HEK293 (cell line): ENCODE results near the gene GRIK4.

Experiments used
- CTCF ChIA-PET: fragments of 350-600 bp; formaldehyde crosslinking; extraction: SDS; loops from one replicate; lab custom pipeline; 2021; ENCODE audit warnings: antibody characterized with exemption; lab: Yijun Ruan, JAX
- POLR2A ChIA-PET: fragments of 300-600 bp; formaldehyde crosslinking; extraction: SDS; loops from one replicate; lab custom pipeline; 2020; ENCODE audit warnings: antibody characterized with exemption, inconsistent platforms; lab: Yijun Ruan, JAX
- H3K27ac ChIP-seq: fragments of 200-500 bp; sonication (Bioruptor generic); 2 replicates; pipeline ENCODE4 v1.5.1; 2014; ENCODE audit warnings: low read depth, low read length, control low read depth, inconsistent platforms; ENCODE audit errors: extremely low read depth
- H3K36me3 ChIP-seq, 2 experiments: fragments of 200-500 bp in 1 of 2; sonication (Bioruptor generic) in 1 of 2; 1 replicate in 1 of 2; 2 replicates in 1 of 2; pipeline ENCODE4 v1.5.1; 2014 to 2017; ENCODE audit warnings: inconsistent platforms in 2 of 2, low read length in 2 of 2; ENCODE audit not compliant: control insufficient read depth in 2 of 2, insufficient read depth in 1 of 2
- H3K4me1 ChIP-seq: fragments of 200-500 bp; sonication (Bioruptor generic); 2 replicates; pipeline ENCODE4 v1.5.1; 2014; ENCODE audit warnings: mild to moderate bottlenecking, low read length, inconsistent platforms; ENCODE audit not compliant: control insufficient read depth, insufficient read depth
- H3K4me3 ChIP-seq: 2 replicates; pipeline ENCODE4 v1.5.1; 2011; ENCODE audit warnings: low read depth, mild to moderate bottlenecking, control low read depth, low read length, moderate library complexity
- H3K9me3 ChIP-seq: fragments of 200-500 bp; sonication (Bioruptor generic); 2 replicates; pipeline ENCODE4 v1.5.1; 2014; ENCODE audit warnings: low read depth, low read length, inconsistent platforms; ENCODE audit not compliant: control insufficient read depth, insufficient read depth
- EGR2 ChIP-seq: fragments of 450-650 bp; formaldehyde crosslinking; IDR thresholded peaks from 2 replicates; pipeline ENCODE4 v1.5.1; 2016; ENCODE audit warnings: low read depth, missing biosample characterization, missing genetic modification characterization
- FEZF1 ChIP-seq: fragments of 450-650 bp; formaldehyde crosslinking; IDR thresholded peaks from 2 replicates; pipeline ENCODE4 v1.5.1; 2016; ENCODE audit warnings: missing biosample characterization, missing genetic modification characterization
- GFI1B ChIP-seq: fragments of 450-650 bp; formaldehyde crosslinking; IDR thresholded peaks from 2 replicates; pipeline ENCODE4 v1.5.1; 2016; ENCODE audit warnings: missing biosample characterization, missing genetic modification characterization
- HOXA7 ChIP-seq: sonication (generic); formaldehyde crosslinking; IDR thresholded peaks from 2 replicates; pipeline ENCODE4 v1.8.1; 2022; ENCODE audit warnings: missing genetic modification reagents, borderline replicate concordance
- KLF9 ChIP-seq: fragments of 450-650 bp; formaldehyde crosslinking; IDR thresholded peaks from 2 replicates; pipeline ENCODE4 v1.5.1; 2016; ENCODE audit warnings: missing biosample characterization, missing genetic modification characterization, low read depth
- MZF1 ChIP-seq: fragments of 450-650 bp; formaldehyde crosslinking; IDR thresholded peaks from 2 replicates; pipeline ENCODE4 v1.5.1; 2017; ENCODE audit warnings: missing biosample characterization, missing genetic modification characterization, borderline replicate concordance
- SCRT2 ChIP-seq: fragments of 450-650 bp; formaldehyde crosslinking; IDR thresholded peaks from 2 replicates; pipeline ENCODE4 v1.5.1; 2016; ENCODE audit warnings: missing biosample characterization, missing genetic modification characterization
- ZNF112 ChIP-seq: fragments of 450-650 bp; formaldehyde crosslinking; IDR thresholded peaks from 2 replicates; pipeline ENCODE4 v1.5.0; 2017; ENCODE audit warnings: missing biosample characterization, missing genetic modification characterization
- ZNF114 ChIP-seq: fragments of 450-650 bp; formaldehyde crosslinking; IDR thresholded peaks from 2 replicates; pipeline ENCODE4 v1.5.0; 2017; ENCODE audit warnings: missing biosample characterization, missing genetic modification characterization
- ZNF223 ChIP-seq: fragments of 450-650 bp; formaldehyde crosslinking; IDR thresholded peaks from 2 replicates; pipeline ENCODE4 v1.5.1; 2016; ENCODE audit warnings: missing biosample characterization, missing genetic modification characterization
- ZNF292 ChIP-seq: fragments of 450-650 bp; formaldehyde crosslinking; IDR thresholded peaks from 2 replicates; pipeline ENCODE4 v1.5.1; 2016; ENCODE audit warnings: low read depth, missing biosample characterization, missing genetic modification characterization, borderline replicate concordance
- ZNF404 ChIP-seq: fragments of 450-650 bp; formaldehyde crosslinking; IDR thresholded peaks from 2 replicates; pipeline ENCODE4 v1.5.1; 2017; ENCODE audit warnings: missing biosample characterization, missing genetic modification characterization
- ZNF433 ChIP-seq: fragments of 450-650 bp; formaldehyde crosslinking; IDR thresholded peaks from 2 replicates; pipeline ENCODE4 v1.5.1; 2016; ENCODE audit warnings: missing biosample characterization, missing genetic modification characterization, low read depth
- ZNF48 ChIP-seq: fragments of 450-650 bp; formaldehyde crosslinking; IDR thresholded peaks from 2 replicates; pipeline ENCODE4 v1.5.1; 2016; ENCODE audit warnings: missing biosample characterization, missing genetic modification characterization
- ZNF521 ChIP-seq: fragments of 450-650 bp; formaldehyde crosslinking; IDR thresholded peaks from 2 replicates; pipeline ENCODE4 v1.5.1; 2017; ENCODE audit warnings: missing biosample characterization, mild to moderate bottlenecking, missing genetic modification characterization
- ZNF585B ChIP-seq: fragments of 450-650 bp; formaldehyde crosslinking; IDR thresholded peaks from 2 replicates; pipeline ENCODE4 v1.5.1; 2016; ENCODE audit warnings: missing biosample characterization, missing genetic modification characterization
- ZNF623 ChIP-seq: fragments of 450-650 bp; formaldehyde crosslinking; IDR thresholded peaks from 2 replicates; pipeline ENCODE4 v1.5.1; 2016; ENCODE audit warnings: missing biosample characterization, missing genetic modification characterization
- ZNF626 ChIP-seq: fragments of 450-650 bp; sonication (Bioruptor Pico); formaldehyde crosslinking; IDR thresholded peaks from 2 replicates; pipeline ENCODE4 v1.5.1; 2018; ENCODE audit warnings: missing biosample characterization, missing genetic modification characterization, inconsistent platforms
- ZNF664 ChIP-seq: fragments of 450-650 bp; formaldehyde crosslinking; IDR thresholded peaks from 2 replicates; pipeline ENCODE4 v1.5.1; 2016; ENCODE audit warnings: missing biosample characterization, missing genetic modification characterization
- ZNF747 ChIP-seq: fragments of 450-650 bp; formaldehyde crosslinking; IDR thresholded peaks from 2 replicates; pipeline ENCODE4 v1.5.1; 2016; ENCODE audit warnings: missing biosample characterization, missing genetic modification characterization
- ZNF792 ChIP-seq: fragments of 450-650 bp; formaldehyde crosslinking; IDR thresholded peaks from 2 replicates; pipeline ENCODE4 v1.5.1; 2016; ENCODE audit warnings: missing biosample characterization, missing genetic modification characterization
- ZNF843 ChIP-seq: fragments of 450-650 bp; formaldehyde crosslinking; IDR thresholded peaks from 2 replicates; pipeline ENCODE4 v1.5.1; 2016; ENCODE audit warnings: missing biosample characterization, missing genetic modification characterization
- ZSCAN30 ChIP-seq: fragments of 450-650 bp; IDR thresholded peaks from 2 replicates; pipeline ENCODE4 v1.5.1; 2018; ENCODE audit warnings: missing biosample characterization, mild to moderate bottlenecking, missing genetic modification characterization, moderate library complexity
- TF ChIP-seq, protein P1 (sequence below): fragments of 450-650 bp; formaldehyde crosslinking; IDR thresholded peaks from 2 replicates; pipeline ENCODE4 v1.5.1; 2016; ENCODE audit warnings: missing biosample characterization, missing genetic modification characterization
- TF ChIP-seq, protein P2 (sequence below): fragments of 450-650 bp; formaldehyde crosslinking; IDR thresholded peaks from 2 replicates; pipeline ENCODE4 v1.5.1; 2016; ENCODE audit warnings: missing biosample characterization, missing genetic modification characterization
- TF ChIP-seq, protein P3 (sequence below): fragments of 450-650 bp; formaldehyde crosslinking; IDR thresholded peaks from 2 replicates; pipeline ENCODE4 v1.5.1; 2016; ENCODE audit warnings: missing biosample characterization, missing genetic modification characterization
- TF ChIP-seq, protein P4 (sequence below): fragments of 450-650 bp; formaldehyde crosslinking; IDR thresholded peaks from 2 replicates; pipeline ENCODE4 v1.5.1; 2016; ENCODE audit warnings: missing biosample characterization, missing genetic modification characterization

The GRIK4 gene

DNA sequence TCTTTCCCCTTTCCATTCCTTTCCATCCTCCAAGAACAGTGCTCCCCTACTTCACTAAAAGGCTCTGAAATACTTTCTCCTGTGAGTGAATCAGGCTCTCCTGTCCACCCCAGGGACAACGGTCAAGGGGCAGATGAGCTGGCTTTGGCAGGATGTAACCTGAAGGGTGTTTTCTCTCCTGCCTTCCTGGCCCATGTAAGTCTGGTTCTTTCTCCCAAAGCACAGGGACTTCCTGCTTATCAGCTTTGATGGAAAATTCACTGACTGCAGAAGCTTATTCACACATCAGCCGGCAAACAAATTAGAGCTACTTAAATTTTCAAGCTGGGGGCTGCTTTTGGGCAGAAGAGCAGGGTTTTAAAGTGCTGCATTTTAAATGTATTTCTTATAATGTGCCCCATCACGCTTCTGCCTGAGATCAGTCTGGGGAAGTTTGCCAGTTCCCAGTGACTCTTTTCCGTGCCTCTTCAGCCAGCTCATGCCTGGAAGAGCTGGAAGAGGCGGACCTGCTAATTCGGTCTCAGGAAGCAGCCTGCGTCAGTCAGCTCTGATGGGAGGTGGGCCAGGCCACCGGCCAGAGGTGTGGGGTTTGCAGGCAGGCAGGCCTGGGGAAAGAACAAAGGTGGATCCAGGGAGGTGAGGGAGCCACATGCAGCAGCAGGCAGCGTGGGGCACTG, 372.0 kb downstream of the GRIK4 start (continued):
- no peak for TF ChIP-seq ZNF433
- TF ChIP-seq ZNF664 (tag by site-specific recombination), result no peak
- TF ChIP-seq ZNF404, result no peak
- no peak for TF ChIP-seq ZSCAN30 (tag by site-specific recombination)
- TF ChIP-seq ZNF747 (tag by site-specific recombination), result no peak
- TF ChIP-seq, all 188 proteins: peak for 0

DNA sequence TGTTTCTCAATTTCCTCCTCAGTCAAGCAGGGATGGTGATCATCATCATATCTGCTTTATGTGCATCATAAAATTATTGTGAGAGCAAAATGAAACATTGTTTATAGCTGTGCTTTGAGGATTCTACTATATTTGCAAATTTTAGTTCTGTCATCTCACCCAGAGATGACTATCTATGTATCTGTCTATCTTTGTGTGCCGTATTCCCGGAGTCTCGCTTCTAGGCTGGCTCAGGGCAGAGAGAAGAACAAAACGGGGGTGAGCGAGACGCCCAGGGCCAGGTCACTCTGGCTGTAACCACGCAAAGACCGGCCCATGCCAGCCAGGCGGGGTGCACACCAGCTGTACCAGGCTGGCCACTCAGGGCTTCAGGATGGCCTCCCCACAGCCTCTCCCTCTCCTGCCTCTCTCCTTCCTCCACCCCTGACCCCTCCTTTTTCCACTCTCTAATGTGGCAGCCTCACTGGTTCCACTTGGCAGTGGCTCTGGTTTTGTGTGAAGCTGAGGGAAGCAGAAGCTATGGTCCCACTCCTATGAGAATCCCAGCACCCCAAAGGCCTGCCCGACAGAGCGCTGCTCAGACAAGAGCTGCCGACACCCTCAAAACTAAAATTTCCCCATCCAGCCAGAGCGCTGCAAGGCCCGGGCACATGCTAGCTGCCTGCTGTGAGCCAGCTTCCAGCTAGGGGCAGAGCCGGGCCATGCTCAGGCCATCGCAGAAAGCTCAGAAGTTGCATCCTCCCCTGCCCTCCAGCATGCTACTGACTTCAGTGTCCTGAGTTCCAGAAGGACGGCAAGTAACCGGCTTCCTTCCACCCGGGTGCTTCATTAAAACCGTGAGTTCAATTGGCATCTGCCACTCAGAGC, 372.8 kb downstream of the GRIK4 start:
- no peaks in the 10 kb centered on the region for H3K9me3 ChIP-seq
- H3K4me3 ChIP-seq, result no peak overlapping the region
- TF ChIP-seq, protein P1, sequence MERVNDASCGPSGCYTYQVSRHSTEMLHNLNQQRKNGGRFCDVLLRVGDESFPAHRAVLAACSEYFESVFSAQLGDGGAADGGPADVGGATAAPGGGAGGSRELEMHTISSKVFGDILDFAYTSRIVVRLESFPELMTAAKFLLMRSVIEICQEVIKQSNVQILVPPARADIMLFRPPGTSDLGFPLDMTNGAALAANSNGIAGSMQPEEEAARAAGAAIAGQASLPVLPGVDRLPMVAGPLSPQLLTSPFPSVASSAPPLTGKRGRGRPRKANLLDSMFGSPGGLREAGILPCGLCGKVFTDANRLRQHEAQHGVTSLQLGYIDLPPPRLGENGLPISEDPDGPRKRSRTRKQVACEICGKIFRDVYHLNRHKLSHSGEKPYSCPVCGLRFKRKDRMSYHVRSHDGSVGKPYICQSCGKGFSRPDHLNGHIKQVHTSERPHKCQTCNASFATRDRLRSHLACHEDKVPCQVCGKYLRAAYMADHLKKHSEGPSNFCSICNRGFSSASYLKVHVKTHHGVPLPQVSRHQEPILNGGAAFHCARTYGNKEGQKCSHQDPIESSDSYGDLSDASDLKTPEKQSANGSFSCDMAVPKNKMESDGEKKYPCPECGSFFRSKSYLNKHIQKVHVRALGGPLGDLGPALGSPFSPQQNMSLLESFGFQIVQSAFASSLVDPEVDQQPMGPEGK (tag by site-specific recombination), result no peak
- no peak for TF ChIP-seq ZNF48 (tag by site-specific recombination)
- TF ChIP-seq FEZF1 (tag by site-specific recombination), result no peak
- TF ChIP-seq ZNF112 (tag by site-specific recombination), result no peak
- no peak for TF ChIP-seq EGR2
- H3K27ac ChIP-seq, result no peak overlapping the region
- ChIA-PET CTCF (interaction anchor here (0.6 to 1.7 kb wide), 4 partner anchors 32 to 1059 kb away, joined by 3 to 4 read pairs (median 3); no protein-coding TSS in a partner anchor), POLR2A (no interaction called here)
- no peaks in the 10 kb centered on the region for H3K4me1 ChIP-seq
- H3K36me3 ChIP-seq, result no peaks in the 10 kb centered on the region

DNA sequence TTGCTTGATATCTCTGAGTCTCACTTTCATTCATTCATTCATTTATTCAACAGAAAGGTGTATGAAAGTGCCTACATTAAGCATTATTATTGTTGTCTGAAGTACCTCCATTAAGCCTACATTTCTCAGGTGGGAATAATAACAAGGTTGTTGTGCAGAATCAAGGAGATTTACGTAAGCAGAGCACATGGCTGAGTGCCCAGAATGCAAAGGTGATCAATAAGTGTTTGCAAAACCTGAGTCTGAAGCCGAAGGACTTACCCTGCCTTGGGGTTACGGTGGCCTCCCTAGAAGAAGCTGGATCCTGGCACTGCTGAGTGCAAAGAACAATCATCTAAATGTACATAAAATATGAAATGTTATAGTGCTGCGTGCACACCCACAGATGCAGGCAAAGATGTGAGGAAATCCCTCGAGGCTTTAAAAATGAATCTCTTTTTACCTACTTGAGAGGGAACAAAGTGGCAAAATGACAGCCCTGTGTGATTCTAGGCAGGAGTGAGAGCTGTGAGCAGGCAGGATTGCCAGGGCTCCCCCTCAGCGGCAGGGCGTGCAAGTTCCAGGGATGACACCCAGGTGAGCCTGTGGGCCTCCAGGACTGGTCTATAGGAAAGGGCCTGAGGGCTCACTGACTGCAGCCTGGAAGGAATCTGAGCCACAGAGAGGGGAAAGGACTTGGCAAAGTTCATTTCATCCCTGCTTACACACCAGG, 379.2 kb downstream of the GRIK4 start:
- H3K27ac ChIP-seq, result no peak overlapping the region
- ChIA-PET CTCF (no interaction called here), POLR2A (no interaction called here)
- no peaks in the 10 kb centered on the region for H3K9me3 ChIP-seq
- no peak overlapping the region for H3K4me3 ChIP-seq
- H3K36me3 ChIP-seq, result no peaks in the 10 kb centered on the region
- H3K4me1 ChIP-seq, result no peaks in the 10 kb centered on the region
- TF ChIP-seq MZF1 (tag by site-specific recombination) (no peak), ZNF114 (tag by site-specific recombination) (no peak), ZNF623 (tag by site-specific recombination) (no peak), ZNF626 (tag by site-specific recombination) (no peak), ZNF843 (tag by site-specific recombination) (no peak), ZNF223 (tag by site-specific recombination) (no peak), ZNF292 (tag by site-specific recombination) (no peak), GFI1B (tag by site-specific recombination) (no peak), KLF9 (tag by site-specific recombination) (no peak), ZNF585B (tag by site-specific recombination) (no peak), SCRT2 (tag by site-specific recombination) (no peak), ZNF521 (tag by site-specific recombination) (no peak), ZNF792 (tag by site-specific recombination) (no peak), HOXA7 (CRISPR knock-in tag) (no peak)
- TF ChIP-seq, protein P2, sequence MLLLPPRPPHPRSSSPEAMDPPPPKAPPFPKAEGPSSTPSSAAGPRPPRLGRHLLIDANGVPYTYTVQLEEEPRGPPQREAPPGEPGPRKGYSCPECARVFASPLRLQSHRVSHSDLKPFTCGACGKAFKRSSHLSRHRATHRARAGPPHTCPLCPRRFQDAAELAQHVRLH (tag by site-specific recombination), result no peak
- TF ChIP-seq, protein P3, sequence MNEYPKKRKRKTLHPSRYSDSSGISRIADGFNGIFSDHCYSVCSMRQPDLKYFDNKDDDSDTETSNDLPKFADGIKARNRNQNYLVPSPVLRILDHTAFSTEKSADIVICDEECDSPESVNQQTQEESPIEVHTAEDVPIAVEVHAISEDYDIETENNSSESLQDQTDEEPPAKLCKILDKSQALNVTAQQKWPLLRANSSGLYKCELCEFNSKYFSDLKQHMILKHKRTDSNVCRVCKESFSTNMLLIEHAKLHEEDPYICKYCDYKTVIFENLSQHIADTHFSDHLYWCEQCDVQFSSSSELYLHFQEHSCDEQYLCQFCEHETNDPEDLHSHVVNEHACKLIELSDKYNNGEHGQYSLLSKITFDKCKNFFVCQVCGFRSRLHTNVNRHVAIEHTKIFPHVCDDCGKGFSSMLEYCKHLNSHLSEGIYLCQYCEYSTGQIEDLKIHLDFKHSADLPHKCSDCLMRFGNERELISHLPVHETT (tag by site-specific recombination), result no peak
- TF ChIP-seq, protein P4, sequence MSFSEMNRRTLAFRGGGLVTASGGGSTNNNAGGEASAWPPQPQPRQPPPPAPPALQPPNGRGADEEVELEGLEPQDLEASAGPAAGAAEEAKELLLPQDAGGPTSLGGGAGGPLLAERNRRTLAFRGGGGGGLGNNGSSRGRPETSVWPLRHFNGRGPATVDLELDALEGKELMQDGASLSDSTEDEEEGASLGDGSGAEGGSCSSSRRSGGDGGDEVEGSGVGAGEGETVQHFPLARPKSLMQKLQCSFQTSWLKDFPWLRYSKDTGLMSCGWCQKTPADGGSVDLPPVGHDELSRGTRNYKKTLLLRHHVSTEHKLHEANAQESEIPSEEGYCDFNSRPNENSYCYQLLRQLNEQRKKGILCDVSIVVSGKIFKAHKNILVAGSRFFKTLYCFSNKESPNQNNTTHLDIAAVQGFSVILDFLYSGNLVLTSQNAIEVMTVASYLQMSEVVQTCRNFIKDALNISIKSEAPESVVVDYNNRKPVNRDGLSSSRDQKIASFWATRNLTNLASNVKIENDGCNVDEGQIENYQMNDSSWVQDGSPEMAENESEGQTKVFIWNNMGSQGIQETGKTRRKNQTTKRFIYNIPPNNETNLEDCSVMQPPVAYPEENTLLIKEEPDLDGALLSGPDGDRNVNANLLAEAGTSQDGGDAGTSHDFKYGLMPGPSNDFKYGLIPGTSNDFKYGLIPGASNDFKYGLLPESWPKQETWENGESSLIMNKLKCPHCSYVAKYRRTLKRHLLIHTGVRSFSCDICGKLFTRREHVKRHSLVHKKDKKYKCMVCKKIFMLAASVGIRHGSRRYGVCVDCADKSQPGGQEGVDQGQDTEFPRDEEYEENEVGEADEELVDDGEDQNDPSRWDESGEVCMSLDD (tag by site-specific recombination), result no peak
